ENCODE data around the gene ENKD1. TPM values are rescaled to one million over a fixed set of nuclear protein-coding genes. Genes with fewer than 3 reads are reported as not detected.

The ENKD1 gene
- total and polyA plus RNA-seq, 2 experiments from 2014 or later: 10.2 to 16.0 TPM

- TF ChIP-seq EZH2 (IDR thresholded peaks at IDR 0.05; ENCODE audit: borderline replicate concordance) (no peak), EZH2phosphoT487 (IDR thresholded peaks at IDR 0.05; ENCODE audit: low read depth, severe bottlenecking, unreplicated experiment) (no peak), CTCF (IDR thresholded peaks at IDR 0.05; ENCODE audit: poor library complexity) (no peak)
- H4K20me1 ChIP-seq (ENCODE audit: insufficient read depth, poor library complexity, severe bottlenecking): no peaks in the 10 kb centered on the region
- peaks cover 7% of the 10 kb centered on the region for H3K79me2 ChIP-seq
- no peaks in the 10 kb centered on the region for H3K36me3 ChIP-seq (replicated peaks; ENCODE audit: insufficient read depth, low read depth)
- DNase-seq (ENCODE audit: low spot score): no peak
- H3K9me3 ChIP-seq (ENCODE audit: low read depth): no peaks in the 10 kb centered on the region
- no peak overlapping the region for H3K4me2 ChIP-seq
- H3K4me3 ChIP-seq: no peak overlapping the region
- H3K4me1 ChIP-seq (ENCODE audit: insufficient read depth): peaks cover 17% of the 10 kb centered on the region
- H3K9me2 ChIP-seq (replicated peaks; ENCODE audit: insufficient read depth): no peaks in the 10 kb centered on the region
- no peak overlapping the region for H2AFZ ChIP-seq
- H3K27me3 ChIP-seq: no peaks in the 10 kb centered on the region
- no peak overlapping the region for H3K27ac ChIP-seq
Measured at GRCh38 chr16:67662653-67663010, 3.9 kb downstream of the ENKD1 start.

GRCh38 chr16:67661886-67662652 is 4.5 kb downstream of the ENKD1 start:
- Histone ChIP-seq H3K27me3 (no peaks in the 10 kb centered on the region), H3K79me2 (peaks cover 7% of the 10 kb centered on the region), H3K36me3 (replicated peaks; ENCODE audit: insufficient read depth, low read depth) (no peaks in the 10 kb centered on the region), H4K20me1 (ENCODE audit: insufficient read depth, poor library complexity, severe bottlenecking) (no peaks in the 10 kb centered on the region), H3K9me2 (replicated peaks; ENCODE audit: insufficient read depth) (no peaks in the 10 kb centered on the region), H3K4me1 (ENCODE audit: insufficient read depth) (peaks cover 11% of the 10 kb centered on the region), H2AFZ (no peak overlapping the region), H3K4me2 (peak overlapping the region; percentile 86), H3K9me3 (ENCODE audit: low read depth) (no peaks in the 10 kb centered on the region), H3K4me3 (no peak overlapping the region), H3K27ac (no peak overlapping the region)
- 95% methylated on average over 32 of the region's 34 CpGs for WGBS (ENCODE audit: low lambda C conversion rate, missing lambda C conversion rate)
- no peak for DNase-seq (ENCODE audit: low spot score)
- TF ChIP-seq EZH2phosphoT487 (IDR thresholded peaks at IDR 0.05; ENCODE audit: low read depth, severe bottlenecking, unreplicated experiment) (no peak), CTCF (IDR thresholded peaks at IDR 0.05; ENCODE audit: poor library complexity) (no peak), EZH2 (IDR thresholded peaks at IDR 0.05; ENCODE audit: borderline replicate concordance) (no peak)

- peaks cover 7% of the 10 kb centered on the region for H3K79me2 ChIP-seq
- WGBS (ENCODE audit: low lambda C conversion rate, missing lambda C conversion rate): 17% methylated on average over 36 of the region's 39 CpGs
- peak overlapping the region; percentile 57 for H3K27ac ChIP-seq
- H4K20me1 ChIP-seq (ENCODE audit: insufficient read depth, poor library complexity, severe bottlenecking): no peaks in the 10 kb centered on the region
- no peaks in the 10 kb centered on the region for H3K9me2 ChIP-seq (replicated peaks; ENCODE audit: insufficient read depth)
- peak; percentile 84 for DNase-seq (ENCODE audit: low spot score)
- no peaks in the 10 kb centered on the region for H3K9me3 ChIP-seq (ENCODE audit: low read depth)
- peaks cover 8% of the 10 kb centered on the region for H3K4me1 ChIP-seq (ENCODE audit: insufficient read depth)
- H3K27me3 ChIP-seq: no peaks in the 10 kb centered on the region
- H3K4me2 ChIP-seq: peak overlapping the region; percentile 86
- peak overlapping the region; percentile 31 for H2AFZ ChIP-seq
- H3K36me3 ChIP-seq (replicated peaks; ENCODE audit: insufficient read depth, low read depth): no peaks in the 10 kb centered on the region
- H3K4me3 ChIP-seq: no peak overlapping the region
- TF ChIP-seq EZH2phosphoT487 (IDR thresholded peaks at IDR 0.05; ENCODE audit: low read depth, severe bottlenecking, unreplicated experiment): no peak
- TF ChIP-seq EZH2 (IDR thresholded peaks at IDR 0.05; ENCODE audit: borderline replicate concordance): no peak
- no peak for TF ChIP-seq CTCF (IDR thresholded peaks at IDR 0.05; ENCODE audit: poor library complexity)
Measured at GRCh38 chr16:67661101-67661761, 5.3 kb downstream of the ENKD1 start.
